GM21825 (cell line): ENCODE measurements around the gene TLL2.

ENCODE experiments used
- ATAC-seq: cut with Tn5 transposase; IDR thresholded peaks from one replicate; pipeline ENCODE4 v1.9.1; 2021; ENCODE audit warnings: mild to moderate bottlenecking, moderate library complexity; ENCODE audit not compliant: unreplicated experiment

The TLL2 gene

GRCh38 chr10:96431211-96431970 is 82.3 kb downstream of the TLL2 start:
- ATAC-seq: no peak

- no peak for ATAC-seq
These were observed 86.4 kb downstream of the TLL2 start for GRCh38 chr10:96427291-96427690.

- no peak for ATAC-seq
These were observed 91.2 kb downstream of the TLL2 start for GRCh38 chr10:96422525-96422924.

DNA sequence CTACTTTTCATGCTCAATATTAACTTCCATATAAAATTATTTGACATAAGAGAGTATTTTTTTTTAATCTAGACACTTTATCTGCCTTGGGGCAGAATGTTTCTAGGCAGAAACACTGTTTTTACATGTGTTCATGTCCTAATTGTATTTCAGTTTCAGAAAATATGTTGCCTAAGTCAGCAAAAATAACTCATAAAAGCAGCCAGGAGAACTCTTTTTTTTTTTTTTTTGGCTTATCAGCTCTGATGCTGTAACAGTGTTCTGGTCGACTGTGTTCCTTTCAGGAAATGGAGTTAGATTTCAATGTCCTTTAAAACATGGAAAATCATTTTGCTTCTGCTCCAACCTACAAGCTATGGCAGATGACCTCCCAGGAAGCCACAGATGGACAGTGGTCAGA is 91.7 kb downstream of the TLL2 start:
- no peak for ATAC-seq

GRCh38 chr10:96420228-96421009 is 93.3 kb downstream of the TLL2 start:
- no peak for ATAC-seq

DNA sequence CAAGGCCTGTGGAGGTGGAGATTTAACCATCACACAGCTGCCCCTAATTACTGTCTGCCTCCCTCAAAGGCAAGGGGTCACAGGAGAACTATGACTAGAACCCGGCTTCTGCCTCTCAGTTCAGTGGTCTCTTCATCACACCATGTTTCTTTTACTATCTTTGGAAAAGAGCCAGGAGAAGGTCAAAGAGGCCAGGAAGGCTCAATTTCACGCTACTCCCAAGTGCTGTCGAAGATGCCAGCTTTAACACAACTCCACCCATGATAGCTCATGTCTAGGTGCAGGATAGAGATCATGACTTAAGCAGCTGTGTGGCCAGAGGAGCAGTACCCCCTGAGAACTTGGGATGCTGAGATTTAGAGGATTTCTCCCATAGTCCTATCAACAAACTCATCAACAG is 94.4 kb downstream of the TLL2 start:
- ATAC-seq: no peak

GRCh38 chr10:96418582-96418981 is 95.1 kb downstream of the TLL2 start:
- ATAC-seq: no peak

GRCh38 chr10:96417441-96417840 is 96.3 kb downstream of the TLL2 start:
- no peak for ATAC-seq

DNA sequence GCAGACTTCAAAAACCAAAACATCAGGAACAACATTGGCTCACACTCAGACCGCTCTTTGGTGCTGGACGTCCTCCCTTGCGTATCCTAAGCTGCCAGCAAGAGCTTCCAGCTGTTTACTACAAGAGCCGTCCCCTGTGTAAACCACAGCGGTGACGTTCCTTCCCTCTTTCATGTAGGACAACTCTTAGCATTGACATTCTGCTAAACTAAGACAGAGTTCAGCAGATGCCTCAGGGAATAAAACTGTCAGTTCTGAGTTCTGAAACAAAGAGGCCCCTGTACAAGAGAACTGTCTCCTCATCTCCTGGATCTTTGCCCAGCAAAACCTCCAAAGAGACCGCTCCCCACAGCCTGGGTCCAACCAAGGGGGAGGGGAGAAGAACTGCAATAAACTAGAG is 97.1 kb downstream of the TLL2 start:
- ATAC-seq: no peak

- ATAC-seq: no peak
These were observed 97.7 kb downstream of the TLL2 start for GRCh38 chr10:96415891-96416554.

DNA sequence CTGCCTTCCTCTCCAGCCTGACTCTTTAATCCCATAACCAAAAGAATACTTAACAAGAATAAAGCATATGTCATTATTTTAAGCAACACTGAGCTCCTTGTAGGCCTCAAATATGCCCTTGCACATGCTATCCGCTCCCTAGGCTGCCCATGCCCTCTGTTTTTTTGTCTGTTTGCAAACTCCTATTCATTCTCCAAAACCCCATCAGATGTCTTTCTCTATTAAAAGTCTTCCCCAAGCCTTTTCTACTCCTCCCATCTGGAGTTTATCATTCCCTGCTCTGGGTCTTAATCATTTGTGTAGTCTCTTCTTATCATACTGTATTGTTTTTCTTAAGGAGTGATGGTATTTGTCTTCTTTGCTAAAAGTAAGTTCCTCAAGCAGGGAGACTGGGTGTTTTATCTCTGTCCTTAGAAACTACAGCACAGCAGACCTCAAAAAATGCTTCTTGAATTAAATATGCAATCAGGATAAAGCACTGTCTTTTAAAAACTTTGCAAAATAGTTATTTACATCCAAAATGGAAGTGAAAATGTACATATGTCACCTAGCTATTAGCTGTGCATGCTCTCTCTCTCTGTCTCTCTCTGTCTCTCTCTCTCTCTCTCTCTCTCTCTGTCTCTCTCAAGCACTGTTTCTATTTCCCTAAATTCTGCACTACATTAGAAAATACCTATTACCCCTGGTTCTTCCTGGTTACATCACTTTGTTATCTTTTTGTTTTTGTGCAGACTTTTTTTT is 98.4 kb downstream of the TLL2 start:
- ATAC-seq: no peak

GRCh38 chr10:96414303-96414702 is 99.4 kb downstream of the TLL2 start:
- ATAC-seq: no peak

DNA sequence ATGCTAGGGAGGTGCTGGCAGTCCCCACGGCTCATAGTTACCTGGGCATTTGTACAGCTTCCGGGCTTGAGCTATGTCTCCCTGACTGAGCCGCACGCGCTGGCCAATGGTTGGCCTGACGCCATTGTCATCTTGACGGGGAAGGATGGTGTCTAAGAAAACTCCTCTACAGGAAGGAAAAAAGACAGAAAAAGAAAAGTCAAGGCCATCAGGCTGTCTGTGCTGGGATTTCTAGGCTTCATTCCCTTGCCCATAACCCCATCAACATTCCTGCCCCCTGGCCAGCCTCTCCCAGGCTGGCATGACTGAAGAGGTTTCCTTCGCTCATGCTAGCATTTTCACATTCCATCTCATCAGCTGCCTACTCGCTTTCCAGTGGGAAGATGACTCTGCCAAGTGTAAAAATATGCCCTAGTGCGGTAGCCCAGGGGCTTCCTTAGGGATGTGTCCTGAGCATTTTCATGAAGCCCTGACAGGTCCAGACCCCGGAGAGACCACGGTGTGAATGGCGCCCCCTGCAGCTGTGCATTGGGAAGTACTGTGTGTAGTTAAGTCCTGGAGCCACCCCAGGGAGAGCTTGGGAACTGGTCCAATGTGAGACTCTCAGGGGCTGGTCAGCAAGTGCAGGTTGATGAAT is 100.5 kb downstream of the TLL2 start:
- ATAC-seq: no peak

DNA sequence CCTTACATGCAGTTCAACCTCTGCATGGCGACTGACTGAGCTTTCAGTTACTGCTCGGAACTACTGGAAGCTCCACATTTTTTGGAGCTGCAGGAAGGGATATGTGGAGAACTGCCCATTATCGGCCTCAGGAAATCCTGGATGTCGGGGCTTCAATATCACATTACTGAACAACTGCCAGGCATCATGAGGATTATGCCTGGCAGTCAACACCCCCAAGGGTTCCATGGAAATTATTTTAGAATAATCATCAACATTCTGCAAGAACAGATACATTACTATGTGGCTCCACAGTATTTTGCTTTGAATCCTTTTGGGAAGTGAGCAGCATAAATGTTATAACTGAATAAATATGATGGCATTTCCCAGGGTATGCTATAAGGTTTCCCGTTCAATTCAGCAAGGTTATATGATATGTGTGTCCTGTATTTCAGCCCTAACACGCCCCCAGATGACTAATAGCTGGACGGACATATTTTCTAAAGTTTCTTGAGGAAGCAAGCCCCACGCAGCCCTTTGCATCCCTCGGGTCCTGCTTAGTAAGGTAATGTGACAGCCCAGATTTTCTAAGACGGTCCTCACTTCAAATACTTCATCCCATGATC is 101.9 kb downstream of the TLL2 start:
- no peak for ATAC-seq

- ATAC-seq: no peak
These were observed 103.4 kb downstream of the TLL2 start for GRCh38 chr10:96410296-96410695.

- ATAC-seq: no peak
These were observed 105.5 kb downstream of the TLL2 start for GRCh38 chr10:96408201-96408600.

GRCh38 chr10:96407560-96408069 is 106.1 kb downstream of the TLL2 start:
- no peak for ATAC-seq

GRCh38 chr10:96406091-96406490 is 107.6 kb downstream of the TLL2 start:
- no peak for ATAC-seq

DNA sequence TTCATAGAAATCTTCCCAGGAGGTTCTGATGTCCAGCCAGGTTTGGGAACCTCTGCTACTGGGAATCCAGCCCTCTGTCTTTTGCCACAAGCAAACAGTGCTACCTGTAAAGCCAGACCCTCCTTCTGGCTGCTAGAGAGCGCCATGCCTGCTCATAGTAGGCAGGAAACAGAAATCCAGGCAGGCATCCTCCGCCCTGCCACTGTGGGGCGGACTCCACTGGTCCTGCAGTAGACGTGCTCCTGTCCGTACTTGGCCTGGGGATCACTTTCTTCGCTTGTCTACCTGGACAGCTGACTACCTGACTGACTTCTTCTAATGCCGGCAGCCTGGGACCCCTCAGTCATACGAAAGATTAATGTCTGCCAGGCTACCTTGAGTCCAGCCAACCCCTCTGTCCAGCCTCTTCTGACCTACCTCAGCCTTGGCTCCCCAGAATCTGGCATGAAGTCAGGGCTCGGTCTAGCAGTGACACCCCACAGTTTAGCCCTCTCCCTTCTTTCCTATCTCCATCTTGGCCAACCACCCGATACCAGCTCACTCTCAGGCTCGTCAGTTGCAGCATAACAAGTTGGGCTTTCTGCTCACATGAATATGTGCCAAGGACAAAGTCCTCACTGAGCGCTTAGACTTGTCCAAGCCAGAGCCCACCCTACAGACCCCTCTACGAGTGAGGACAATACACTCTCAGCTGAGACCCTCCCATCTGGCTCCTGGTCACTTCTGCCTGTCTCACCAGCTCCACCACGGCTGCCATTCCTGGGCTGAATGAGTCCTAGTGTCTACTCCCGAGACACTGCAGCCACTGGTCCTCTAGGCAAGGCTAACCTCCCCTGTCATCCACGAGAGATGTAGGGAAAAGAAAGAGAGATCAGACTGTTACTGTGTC is 111.1 kb downstream of the TLL2 start:
- no peak for ATAC-seq
